Activated CD8-positive, alpha-beta memory T cell treated with anti-CD3 and anti-CD28 coated beads for 1 hour (primary cell): ENCODE results near the gene ARFGAP2.

ENCODE experiments used
- DNase-seq, 2 donors: peaks; one replicate each; pipeline ENCODE4 v3.0.0-alpha.2; 2020; ENCODE audit warnings: low read depth in 1 of 2; ENCODE audit errors: extremely low read depth in 1 of 2

ARFGAP2 gene

GRCh38 chr11:47188259-47188658, 11.6 kb upstream of the ARFGAP2 start:
- DNase-seq: no peak

GRCh38 chr11:47187723-47188122, 11.0 kb upstream of the ARFGAP2 start:
- DNase-seq: no peak

DNA sequence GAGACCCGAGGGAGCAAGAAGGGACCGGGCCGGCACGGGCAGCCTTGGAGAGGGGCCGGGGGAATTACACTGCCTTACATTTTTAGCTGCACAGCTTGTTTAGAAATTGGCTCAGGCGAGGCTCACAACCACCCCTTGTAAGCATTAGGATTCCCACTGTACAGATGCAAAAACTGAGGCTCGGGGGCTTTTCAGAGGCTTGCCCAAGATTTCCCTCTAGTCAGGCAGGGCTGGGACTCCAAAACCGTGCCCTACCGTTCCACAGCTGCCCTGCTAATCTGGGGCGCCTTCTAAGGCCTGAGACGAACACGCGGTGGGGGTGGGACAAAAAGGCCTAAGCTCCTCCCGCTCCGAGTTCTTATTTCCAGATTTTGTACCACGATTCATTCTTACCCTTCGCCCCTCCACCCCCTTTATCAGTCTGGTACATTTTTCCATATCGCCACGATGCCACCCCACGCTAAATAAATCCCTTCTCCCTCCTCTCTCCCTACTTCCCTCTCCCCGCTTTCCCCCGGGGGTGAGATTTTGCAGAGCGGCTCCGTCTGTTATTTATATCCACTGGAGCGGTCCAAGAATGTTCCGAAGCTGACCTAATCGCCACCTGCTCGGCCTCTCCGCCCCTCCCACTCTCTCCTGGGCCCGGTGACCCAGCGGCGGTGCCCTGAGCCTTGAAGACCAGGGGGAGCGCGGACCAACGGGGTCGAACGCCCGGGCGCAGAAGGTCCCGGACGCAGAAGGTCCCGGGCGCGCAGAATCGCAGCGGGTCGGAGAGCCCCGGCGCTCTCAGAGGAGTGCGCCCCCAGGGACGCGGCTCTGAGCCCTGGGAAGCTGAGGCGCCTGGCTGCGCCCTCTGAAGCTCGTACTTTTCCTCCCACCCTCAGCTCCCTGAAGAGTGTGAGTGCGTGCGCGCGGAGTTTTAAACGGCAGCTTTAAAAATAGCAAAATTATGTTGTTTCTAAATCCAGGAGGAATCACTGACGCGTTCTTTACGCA, 10.3 kb upstream of the ARFGAP2 start:
- DNase-seq: peak in 1 of 2 donors; percentile 14

DNA sequence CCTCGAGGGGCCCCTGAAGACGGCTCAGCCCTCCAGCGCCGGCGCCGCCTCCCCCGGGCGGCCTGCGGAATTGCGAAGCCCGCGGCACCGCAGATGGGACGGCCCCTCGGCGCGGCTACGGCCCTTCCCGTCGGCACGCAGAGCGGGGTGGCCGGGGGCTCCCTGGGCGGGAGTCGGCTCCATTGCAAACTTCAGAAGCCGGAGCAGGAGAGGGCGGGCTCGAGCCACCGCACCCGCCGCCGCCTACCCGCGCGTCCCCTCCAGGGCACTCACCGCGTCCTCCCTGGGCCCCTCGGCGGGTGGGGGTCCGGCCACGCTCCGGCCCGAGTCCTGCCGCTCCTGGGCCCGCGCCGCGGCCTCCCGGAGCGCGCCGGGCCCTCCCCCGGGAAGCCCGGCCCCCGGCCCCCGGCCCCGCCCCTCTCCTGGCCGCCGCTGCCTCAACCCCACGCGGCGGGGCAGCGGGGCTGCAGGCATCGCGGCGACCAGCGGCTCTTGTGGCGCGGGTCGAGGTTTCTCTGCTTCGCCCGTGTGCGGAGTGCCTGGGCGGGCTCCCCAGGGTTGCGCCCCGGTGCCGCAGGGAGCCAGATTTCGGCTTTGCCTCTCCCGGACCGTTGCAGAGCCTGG, 9.5 kb upstream of the ARFGAP2 start, which contains the start of gene PACSIN3:
TSS of gene PACSIN3 (minus strand) at position 359 of the 624 bp plus-strand sequence. CDS start 3,707 bp downstream, outside the sequence.
- no peak for DNase-seq

DNA sequence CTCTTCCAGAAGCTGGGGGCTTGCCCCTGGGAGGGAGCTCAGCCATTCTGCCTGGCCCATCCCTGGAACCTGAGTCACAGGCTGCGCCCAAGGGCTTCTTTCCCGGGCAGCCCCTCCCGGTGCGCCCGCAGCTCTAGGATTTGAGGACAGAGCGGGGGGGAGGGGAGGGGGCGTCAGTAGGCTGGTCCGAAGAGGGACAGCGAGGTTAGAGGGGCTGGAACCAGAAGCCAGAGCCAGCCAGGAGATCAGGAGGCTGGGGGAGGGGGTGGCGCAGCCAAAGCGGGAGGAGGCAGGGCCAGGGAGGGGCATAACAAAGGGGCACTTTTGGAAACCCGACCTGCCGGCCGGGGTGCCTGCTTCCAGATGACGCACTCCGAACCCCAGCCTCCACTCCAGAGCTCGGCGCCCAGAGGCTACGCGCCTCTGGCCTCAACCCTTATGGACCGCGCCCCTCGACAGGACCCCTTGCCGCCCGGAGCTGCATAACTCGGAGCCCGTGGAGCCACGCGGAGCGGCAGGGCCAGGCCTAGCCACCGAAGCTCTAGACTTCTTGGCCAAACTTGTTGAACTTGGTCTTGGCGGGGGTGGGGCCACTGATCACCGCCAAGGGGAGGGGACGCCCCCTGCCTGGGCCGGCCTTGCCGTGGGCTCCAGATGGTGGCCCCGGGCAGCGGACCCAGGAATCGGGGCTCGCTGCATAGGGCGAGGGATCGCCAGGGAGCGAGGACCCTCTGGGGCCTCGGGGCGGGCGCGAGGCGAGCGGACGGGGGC, 8.8 kb upstream of the ARFGAP2 start:
- no peak for DNase-seq

- DNase-seq: no peak
These were observed 8.1 kb upstream of the ARFGAP2 start for GRCh38 chr11:47184711-47185304.

- no peak for DNase-seq
These were observed 7.3 kb upstream of the ARFGAP2 start for GRCh38 chr11:47183969-47184368.

DNA sequence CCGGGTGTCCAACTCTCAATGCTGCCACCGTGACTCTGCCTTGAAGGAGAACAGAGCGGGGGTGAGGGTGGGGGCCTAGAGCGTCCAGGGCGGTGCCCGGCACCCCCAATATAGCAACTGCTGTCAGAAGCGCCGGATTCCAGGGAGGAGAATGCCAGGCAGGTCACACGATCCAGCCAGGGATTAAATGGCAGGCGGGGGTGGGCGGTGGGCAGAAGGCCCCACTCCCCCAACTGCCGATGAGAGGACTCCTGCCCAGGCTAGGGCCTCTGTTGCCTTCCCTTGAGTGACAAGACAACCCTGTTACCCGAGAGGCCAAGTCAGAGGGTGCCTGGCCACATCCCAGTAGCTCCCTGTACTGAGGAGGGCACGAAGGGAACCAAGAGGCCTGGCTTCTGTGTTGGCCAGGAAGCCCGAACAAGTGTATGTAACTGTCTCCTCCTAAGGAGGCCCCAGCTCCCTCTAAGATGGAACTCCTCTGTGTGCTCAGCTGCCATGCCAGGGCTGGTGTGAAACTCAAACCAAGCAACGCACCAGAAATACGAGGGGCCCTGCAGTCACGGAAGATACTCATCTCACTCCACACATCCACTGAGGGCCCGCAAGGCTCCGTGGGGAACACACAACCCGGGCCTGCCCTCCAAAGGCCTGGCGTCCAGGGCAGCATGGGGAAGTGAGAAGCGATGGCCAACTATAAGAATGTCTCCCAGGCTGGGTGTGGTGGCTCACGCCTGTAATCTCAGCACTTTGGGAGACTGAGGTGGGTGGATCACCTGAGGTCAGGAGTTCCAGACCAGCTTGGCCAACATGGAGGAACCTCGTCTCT, 6.6 kb upstream of the ARFGAP2 start:
- DNase-seq: no peak

DNA sequence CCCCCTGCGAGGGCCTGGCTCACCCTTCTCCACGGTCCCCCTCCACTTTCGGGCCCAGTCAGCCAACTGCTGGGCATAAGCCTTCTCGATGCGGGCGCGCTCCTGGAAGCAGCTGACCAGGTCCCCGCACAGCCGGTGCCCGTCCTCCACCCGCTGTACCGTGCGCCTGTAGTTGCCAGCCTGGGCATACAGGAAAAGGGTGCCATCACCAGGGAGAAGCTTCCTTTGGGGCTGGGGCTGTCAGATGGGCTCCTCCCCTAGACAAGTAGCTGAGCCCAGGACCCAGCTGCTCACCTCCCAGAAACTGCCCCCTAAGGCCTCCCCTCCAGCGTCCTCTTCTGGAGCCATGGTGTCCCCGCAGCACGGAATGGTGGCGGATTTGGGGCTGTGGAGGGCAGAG, 5.7 kb upstream of the ARFGAP2 start:
- DNase-seq: no peak

- DNase-seq: no peak
These were observed 4.6 kb upstream of the ARFGAP2 start for GRCh38 chr11:47181271-47181670.

DNA sequence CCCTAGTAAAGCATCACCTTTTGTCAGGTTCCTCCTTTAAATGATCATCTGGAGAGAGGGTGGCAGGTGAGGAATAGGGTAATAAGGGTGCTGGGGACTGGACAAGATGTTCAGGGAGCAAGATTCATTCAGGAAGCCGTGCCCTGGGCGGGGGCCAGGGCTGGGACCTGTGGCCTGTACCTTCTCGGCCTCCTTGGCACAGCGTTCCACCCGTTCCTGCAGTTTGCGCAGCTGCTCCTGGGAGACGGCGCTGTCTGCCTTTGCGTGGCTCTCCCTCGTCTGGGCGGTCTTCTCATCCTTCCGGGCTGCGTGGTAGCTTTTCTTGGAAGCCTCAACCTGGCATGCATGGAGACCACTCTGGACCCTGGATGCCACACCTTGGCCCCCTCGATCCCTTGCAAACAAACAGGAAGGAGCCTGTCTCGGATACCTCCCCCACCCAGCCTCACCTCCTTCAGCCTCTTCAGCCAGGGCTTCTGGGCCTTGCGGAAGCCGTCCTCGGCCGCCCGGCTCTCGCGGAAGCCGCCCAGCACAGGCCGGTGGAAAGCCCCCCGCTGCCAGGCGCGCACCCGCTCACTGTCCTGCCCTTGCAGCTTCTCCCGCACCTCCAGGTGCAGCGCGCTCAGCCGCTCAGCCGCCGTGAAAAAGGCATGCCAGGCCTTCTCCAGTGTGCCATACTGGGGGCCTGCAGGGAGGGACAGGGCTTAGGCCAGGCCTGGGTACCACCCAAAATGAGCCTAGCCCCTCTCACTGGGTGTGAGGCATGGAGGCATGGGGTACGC, 3.5 kb upstream of the ARFGAP2 start:
- no peak for DNase-seq

DNA sequence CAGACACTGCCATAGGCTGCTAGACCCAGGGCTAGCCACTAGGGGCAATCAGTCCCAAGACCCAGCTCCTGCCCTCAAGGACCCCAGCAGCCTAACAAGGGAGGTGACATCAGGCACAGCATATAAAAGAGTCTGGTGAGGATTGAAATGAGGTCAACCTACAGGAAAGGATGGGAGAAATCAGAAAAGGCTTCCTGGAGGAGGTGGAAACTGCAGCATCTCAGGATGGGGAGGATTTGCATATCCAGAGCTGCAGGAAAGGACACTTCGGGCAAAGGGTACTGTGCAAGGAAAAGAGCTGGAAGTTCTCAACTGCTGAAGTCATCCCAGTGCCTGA, 2.9 kb upstream of the ARFGAP2 start:
- no peak for DNase-seq

DNA sequence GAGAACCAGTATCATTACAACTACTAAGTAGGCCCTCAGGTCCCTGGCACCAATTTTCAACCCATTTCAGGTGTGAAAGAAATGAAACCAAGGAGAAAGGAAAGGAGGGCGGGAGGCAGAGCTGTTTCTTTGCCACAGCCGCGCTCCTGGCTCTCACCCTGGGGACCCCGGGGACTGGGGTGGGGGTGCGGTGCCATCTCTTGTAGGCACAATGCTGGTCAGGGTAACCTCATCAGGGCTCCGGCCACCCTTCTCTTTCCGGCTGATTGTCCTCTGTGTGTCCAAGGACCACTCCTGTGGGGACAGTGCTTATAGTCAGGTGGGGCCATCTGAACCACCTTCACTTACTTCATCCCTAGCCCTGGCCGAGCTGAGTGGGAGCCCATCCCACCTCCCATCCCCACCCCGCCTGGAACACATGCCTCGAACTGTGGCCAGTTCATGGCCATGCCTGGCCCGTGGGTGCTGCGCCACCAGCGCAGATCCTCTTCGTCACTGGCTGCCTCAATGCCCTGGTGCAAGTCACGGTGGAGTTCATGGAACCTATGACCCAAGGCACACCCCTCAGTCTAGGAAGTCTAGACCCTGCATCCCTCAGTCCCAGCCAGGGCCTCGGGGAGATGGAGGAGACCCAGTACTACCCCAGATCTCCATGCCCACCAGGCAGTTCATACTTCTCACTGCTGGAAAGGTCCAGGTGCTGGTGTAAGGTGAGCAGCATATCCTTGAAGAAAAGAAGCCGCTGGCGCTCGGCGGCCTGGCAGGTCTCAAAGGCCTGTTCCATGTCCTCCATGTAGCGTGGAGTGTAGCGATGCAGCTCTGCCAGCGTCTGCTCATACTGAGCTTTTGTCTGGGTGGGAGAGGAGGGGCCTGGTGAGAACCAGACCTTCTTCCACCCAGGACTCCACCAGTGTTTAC, 2.3 kb upstream of the ARFGAP2 start:
- DNase-seq: no peak

GRCh38 chr11:47178316-47178715, 1.6 kb upstream of the ARFGAP2 start:
- no peak for DNase-seq

GRCh38 chr11:47177846-47178245, 1.2 kb upstream of the ARFGAP2 start:
- no peak for DNase-seq

GRCh38 chr11:47177229-47177845, 658 bp upstream of the ARFGAP2 start:
- peak in 1 of 2 donors; percentile 44 for DNase-seq

GRCh38 chr11:47175746-47176327, 842 bp downstream of the ARFGAP2 start:
- no peak for DNase-seq
